ENCODE measurements around the gene MAG.

Gene MAG

GRCh38 chr19:35306473-35307246 lies 14.7 kb downstream of the MAG start:
- H3K36me3 ChIP-seq (replicated peaks), result no peaks in the 10 kb centered on the region
- no peaks in the 10 kb centered on the region for H3K4me1 ChIP-seq
- in situ Hi-C loops (cut with MboI; ENCODE audit: low sequenced_read_pairs), result no loop called here
- no peaks in the 10 kb centered on the region for H3K9me3 ChIP-seq
- peak in 1 of 2 experiments; percentile 40 for DNase-seq (ENCODE audit: low spot score in 2 of 2)
- H3K27me3 ChIP-seq (ENCODE audit: low read depth), result no peaks in the 10 kb centered on the region
- no peak overlapping the region for H3K4me3 ChIP-seq

DNA sequence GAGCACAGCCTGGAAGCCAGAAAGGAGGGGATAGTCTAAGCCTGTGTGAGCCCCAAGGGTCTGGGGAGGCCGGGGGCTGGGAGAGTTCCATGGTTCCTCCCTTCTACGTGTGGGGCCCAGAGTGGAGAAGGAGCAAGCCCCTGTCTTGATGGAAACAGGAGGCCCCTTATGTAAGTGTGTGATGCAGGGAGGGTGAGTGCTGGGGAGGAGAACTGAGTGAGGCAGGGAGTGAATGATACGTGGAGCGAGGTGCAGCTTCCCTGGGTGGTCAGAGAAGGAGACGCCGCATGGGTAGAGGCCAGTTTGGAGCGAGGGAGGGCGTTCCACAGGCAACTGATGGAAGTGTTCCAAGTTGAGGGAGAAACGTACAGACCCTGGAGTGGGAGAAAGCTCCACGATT lies 16.0 kb downstream of the MAG start:
- no peaks in the 10 kb centered on the region for H3K4me1 ChIP-seq
- no peak overlapping the region for H3K4me3 ChIP-seq
- DNase-seq (ENCODE audit: low spot score in 2 of 2), result no peak
- in situ Hi-C loops (cut with MboI; ENCODE audit: low sequenced_read_pairs), result no loop called here
- H3K9me3 ChIP-seq, result no peaks in the 10 kb centered on the region
- H3K27me3 ChIP-seq (ENCODE audit: low read depth), result no peaks in the 10 kb centered on the region
- H3K36me3 ChIP-seq (replicated peaks), result no peaks in the 10 kb centered on the region

GRCh38 chr19:35308910-35309309 lies 16.9 kb downstream of the MAG start:
- no peak for DNase-seq (ENCODE audit: low spot score in 2 of 2)
- Histone ChIP-seq H3K4me1 (no peaks in the 10 kb centered on the region), H3K27me3 (ENCODE audit: low read depth) (no peaks in the 10 kb centered on the region), H3K36me3 (replicated peaks) (no peaks in the 10 kb centered on the region), H3K9me3 (no peaks in the 10 kb centered on the region), H3K4me3 (no peak overlapping the region)
- in situ Hi-C loops (cut with MboI; ENCODE audit: low sequenced_read_pairs), result no loop called here

- in situ Hi-C loops (cut with MboI; ENCODE audit: low sequenced_read_pairs), result no loop called here
- Histone ChIP-seq H3K4me3 (no peak overlapping the region), H3K4me1 (no peaks in the 10 kb centered on the region), H3K27me3 (ENCODE audit: low read depth) (no peaks in the 10 kb centered on the region), H3K9me3 (no peaks in the 10 kb centered on the region), H3K36me3 (replicated peaks) (no peaks in the 10 kb centered on the region)
- DNase-seq (ENCODE audit: low spot score in 2 of 2), result no peak
Observed at GRCh38 chr19:35309481-35310279, 17.7 kb downstream of the MAG start.

DNA sequence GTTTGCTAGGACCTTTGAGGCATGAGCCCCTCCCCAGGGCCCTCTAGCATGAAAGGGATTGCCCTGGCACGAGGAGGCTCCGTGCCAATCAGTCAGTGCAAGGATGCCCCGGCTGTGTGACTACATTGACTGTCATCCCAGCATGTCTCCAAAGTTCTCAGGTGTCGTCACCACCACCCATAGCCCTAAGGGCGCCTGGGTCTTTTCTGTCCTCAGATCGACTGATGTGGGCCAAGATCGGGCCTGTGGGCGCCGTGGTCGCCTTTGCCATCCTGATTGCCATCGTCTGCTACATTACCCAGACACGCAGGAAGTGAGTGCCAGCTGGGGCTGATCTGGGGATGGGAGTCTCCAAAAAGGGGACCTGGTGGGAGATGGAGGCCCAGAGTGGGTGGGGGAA lies 18.4 kb downstream of the MAG start:
- Histone ChIP-seq H3K4me3 (no peak overlapping the region), H3K27me3 (ENCODE audit: low read depth) (no peaks in the 10 kb centered on the region), H3K4me1 (no peaks in the 10 kb centered on the region), H3K36me3 (replicated peaks) (no peaks in the 10 kb centered on the region), H3K9me3 (no peaks in the 10 kb centered on the region)
- in situ Hi-C loops (cut with MboI; ENCODE audit: low sequenced_read_pairs), result no loop called here
- no peak for DNase-seq (ENCODE audit: low spot score in 2 of 2)

DNA sequence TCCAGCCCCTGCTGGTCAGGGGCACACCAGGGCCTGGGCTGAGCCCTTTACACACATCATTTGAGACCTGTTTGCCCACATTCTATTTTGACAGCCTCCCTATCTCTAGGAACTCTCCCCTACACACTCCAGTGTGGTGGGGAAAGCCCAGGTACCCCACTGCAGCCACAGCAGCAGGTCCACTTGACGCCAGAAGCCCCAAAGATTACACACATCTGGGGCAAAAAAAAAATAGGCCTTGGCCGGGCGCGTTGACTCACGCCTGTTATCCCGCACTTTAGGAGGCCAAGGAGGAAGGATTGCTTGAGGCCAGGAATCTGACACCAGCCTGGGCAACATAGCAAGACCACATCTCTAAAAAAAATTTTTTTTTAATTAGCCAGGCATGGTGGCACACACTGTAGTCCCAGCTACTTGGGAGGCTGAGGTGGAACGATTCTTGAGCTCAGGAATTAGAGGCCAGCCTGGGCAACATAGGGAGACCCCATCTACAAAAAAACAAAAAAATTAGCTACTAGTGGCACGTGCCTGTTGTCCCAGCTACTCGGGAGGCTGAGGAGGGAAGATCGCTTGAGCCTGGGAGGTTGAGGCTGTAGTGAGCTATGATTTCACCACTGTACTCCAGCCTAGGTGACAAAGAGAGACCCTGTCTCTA lies 19.0 kb downstream of the MAG start:
- no peaks in the 10 kb centered on the region for H3K4me1 ChIP-seq
- DNase-seq (ENCODE audit: low spot score in 2 of 2), result no peak
- in situ Hi-C loops (cut with MboI; ENCODE audit: low sequenced_read_pairs), result no loop called here
- no peaks in the 10 kb centered on the region for H3K36me3 ChIP-seq (replicated peaks)
- no peaks in the 10 kb centered on the region for H3K9me3 ChIP-seq
- no peaks in the 10 kb centered on the region for H3K27me3 ChIP-seq (ENCODE audit: low read depth)
- no peak overlapping the region for H3K4me3 ChIP-seq

- DNase-seq (ENCODE audit: low spot score in 2 of 2), result no peak
- in situ Hi-C loops (cut with MboI; ENCODE audit: low sequenced_read_pairs), result no loop called here
- Histone ChIP-seq H3K9me3 (no peaks in the 10 kb centered on the region), H3K27me3 (ENCODE audit: low read depth) (no peaks in the 10 kb centered on the region), H3K36me3 (replicated peaks) (no peaks in the 10 kb centered on the region), H3K4me1 (no peaks in the 10 kb centered on the region), H3K4me3 (no peak overlapping the region)
Observed at GRCh38 chr19:35311901-35312665, 20.1 kb downstream of the MAG start.

GRCh38 chr19:35313587-35313986 lies 21.6 kb downstream of the MAG start:
- H3K36me3 ChIP-seq (replicated peaks), result no peaks in the 10 kb centered on the region
- H3K4me3 ChIP-seq, result no peak overlapping the region
- H3K9me3 ChIP-seq, result no peaks in the 10 kb centered on the region
- no peaks in the 10 kb centered on the region for H3K27me3 ChIP-seq (ENCODE audit: low read depth)
- in situ Hi-C loops (cut with MboI; ENCODE audit: low sequenced_read_pairs), result no loop called here
- DNase-seq (ENCODE audit: low spot score in 2 of 2), result no peak
- H3K4me1 ChIP-seq, result no peaks in the 10 kb centered on the region

GRCh38 chr19:35314031-35314430 lies 22.1 kb downstream of the MAG start:
- H3K4me3 ChIP-seq, result no peak overlapping the region
- H3K27me3 ChIP-seq (ENCODE audit: low read depth), result no peaks in the 10 kb centered on the region
- no peak for DNase-seq (ENCODE audit: low spot score in 2 of 2)
- H3K4me1 ChIP-seq, result no peaks in the 10 kb centered on the region
- H3K9me3 ChIP-seq, result no peaks in the 10 kb centered on the region
- in situ Hi-C loops (cut with MboI; ENCODE audit: low sequenced_read_pairs), result no loop called here
- H3K36me3 ChIP-seq (replicated peaks), result no peaks in the 10 kb centered on the region

DNA sequence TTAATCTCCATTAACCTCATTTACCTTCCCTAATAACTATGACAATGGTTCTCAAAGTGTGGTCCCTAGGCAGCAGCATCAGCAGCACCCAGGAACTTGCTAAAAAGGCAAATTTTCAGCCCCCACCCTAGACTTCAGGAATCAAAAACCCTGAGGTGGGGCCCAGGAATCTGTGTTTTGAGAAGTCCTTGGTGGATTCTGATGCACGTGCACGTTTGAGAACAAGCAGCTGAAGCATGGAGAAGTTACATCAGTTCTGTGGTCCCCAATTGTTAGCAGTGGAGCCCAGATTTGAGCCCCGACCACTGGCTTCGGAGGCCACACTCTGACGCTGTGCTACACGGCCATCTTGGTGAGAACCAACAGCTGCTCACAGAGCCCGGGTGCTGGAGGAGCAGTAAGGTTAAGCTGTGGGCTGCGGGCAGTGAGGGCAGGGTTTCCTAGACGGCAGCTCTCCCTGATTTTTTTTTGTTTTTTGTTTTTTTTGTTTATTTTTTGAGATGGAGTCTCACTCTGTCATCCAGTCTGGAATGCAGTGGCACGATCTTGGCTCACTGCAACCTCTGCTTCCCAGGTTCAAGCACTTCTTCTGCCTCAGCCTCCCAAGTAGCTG lies 23.0 kb downstream of the MAG start:
- Histone ChIP-seq H3K36me3 (replicated peaks) (no peaks in the 10 kb centered on the region), H3K4me3 (no peak overlapping the region), H3K4me1 (no peaks in the 10 kb centered on the region), H3K9me3 (no peaks in the 10 kb centered on the region), H3K27me3 (ENCODE audit: low read depth) (no peaks in the 10 kb centered on the region)
- no peak for DNase-seq (ENCODE audit: low spot score in 2 of 2)
- in situ Hi-C loops (cut with MboI; ENCODE audit: low sequenced_read_pairs), result no loop called here

DNA sequence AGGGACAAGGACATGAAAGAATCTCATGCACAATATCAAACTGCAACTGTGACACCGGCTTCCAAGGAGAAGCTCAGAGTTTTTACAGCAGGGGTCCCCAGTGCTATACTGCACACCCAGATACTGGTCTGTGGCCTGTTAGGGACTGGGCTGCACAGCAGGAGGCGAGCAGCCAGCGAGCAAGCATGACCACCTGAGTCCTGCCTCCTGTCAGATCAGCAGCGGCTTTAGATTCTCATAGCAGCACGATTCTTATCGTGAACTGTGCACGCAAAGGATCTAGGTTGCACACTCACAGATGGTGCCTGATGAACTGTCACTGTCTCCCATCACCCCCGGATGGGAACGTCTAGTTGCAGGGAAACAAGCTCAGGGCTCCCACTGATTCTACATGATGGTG lies 23.9 kb downstream of the MAG start:
- in situ Hi-C loops (cut with MboI; ENCODE audit: low sequenced_read_pairs), result no loop called here

GRCh38 chr19:35316560-35316959 lies 24.6 kb downstream of the MAG start:
- DNase-seq (ENCODE audit: low spot score in 2 of 2), result no peak
- H3K27me3 ChIP-seq (ENCODE audit: low read depth), result no peaks in the 10 kb centered on the region
- no peak overlapping the region for H3K4me3 ChIP-seq
- H3K9me3 ChIP-seq, result no peaks in the 10 kb centered on the region
- H3K4me1 ChIP-seq, result no peaks in the 10 kb centered on the region
- in situ Hi-C loops (cut with MboI; ENCODE audit: low sequenced_read_pairs), result no loop called here
- H3K36me3 ChIP-seq (replicated peaks), result no peaks in the 10 kb centered on the region

More for the DNA sequence above, 23.9 kb downstream of the MAG start:
- Histone ChIP-seq H3K4me3 (no peak overlapping the region), H3K27me3 (ENCODE audit: low read depth) (no peaks in the 10 kb centered on the region), H3K4me1 (no peaks in the 10 kb centered on the region), H3K36me3 (replicated peaks) (no peaks in the 10 kb centered on the region), H3K9me3 (no peaks in the 10 kb centered on the region)
- no peak for DNase-seq (ENCODE audit: low spot score in 2 of 2)

DNA sequence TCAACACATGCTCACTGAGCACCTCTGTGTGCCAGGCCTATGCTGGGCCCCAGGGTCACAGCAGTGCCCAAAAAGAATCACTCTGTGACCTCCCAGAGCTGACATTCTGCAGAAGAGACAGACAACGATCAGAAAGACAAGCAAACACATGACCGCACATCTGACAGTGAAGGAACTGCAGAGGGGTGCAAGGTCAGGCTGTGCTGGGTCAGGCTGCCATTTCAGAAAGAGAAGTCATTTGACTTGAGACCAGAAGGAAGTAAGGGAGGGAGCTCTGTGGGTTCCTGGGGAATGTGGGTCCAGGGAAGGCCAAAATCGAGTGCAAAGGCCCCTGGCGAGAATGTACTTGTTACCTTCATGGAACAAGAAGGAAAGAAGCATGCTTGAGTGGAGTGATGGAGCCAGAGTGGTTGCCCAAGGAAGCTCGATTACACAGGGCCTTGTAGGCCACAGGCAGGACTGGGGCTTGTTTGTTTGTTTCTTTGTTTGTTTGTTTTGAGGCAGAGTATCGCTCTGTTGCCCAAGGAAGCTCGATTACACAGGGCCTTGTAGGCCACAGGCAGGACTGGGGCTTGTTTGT lies 25.6 kb downstream of the MAG start:
- no peaks in the 10 kb centered on the region for H3K36me3 ChIP-seq (replicated peaks)
- no peaks in the 10 kb centered on the region for H3K4me1 ChIP-seq
- no peaks in the 10 kb centered on the region; the same call in 1 of the 2 replicates for H3K9me3 ChIP-seq
- in situ Hi-C loops (cut with MboI; ENCODE audit: low sequenced_read_pairs), result no loop called here
- no peak for DNase-seq (ENCODE audit: low spot score in 2 of 2)
- H3K27me3 ChIP-seq (ENCODE audit: low read depth), result no peaks in the 10 kb centered on the region
- H3K4me3 ChIP-seq, result no peak overlapping the region
